KBM-7 (cell line): ENCODE results near the gene IGDCC3.

Experiments
- DNase-seq: peaks from one replicate; pipeline ENCODE4 v3.0.0-alpha.2; 2015
- in situ Hi-C: fragments of 300-500 bp; cut with MboI; formaldehyde crosslinking; loops from 2 replicates; pipeline ENCODE4 v1.14.3; 2020; ENCODE audit warnings: low sequenced_read_pairs, low pct_unique_long_range_greater_than_20kb, mixed read lengths

IGDCC3 gene

DNA sequence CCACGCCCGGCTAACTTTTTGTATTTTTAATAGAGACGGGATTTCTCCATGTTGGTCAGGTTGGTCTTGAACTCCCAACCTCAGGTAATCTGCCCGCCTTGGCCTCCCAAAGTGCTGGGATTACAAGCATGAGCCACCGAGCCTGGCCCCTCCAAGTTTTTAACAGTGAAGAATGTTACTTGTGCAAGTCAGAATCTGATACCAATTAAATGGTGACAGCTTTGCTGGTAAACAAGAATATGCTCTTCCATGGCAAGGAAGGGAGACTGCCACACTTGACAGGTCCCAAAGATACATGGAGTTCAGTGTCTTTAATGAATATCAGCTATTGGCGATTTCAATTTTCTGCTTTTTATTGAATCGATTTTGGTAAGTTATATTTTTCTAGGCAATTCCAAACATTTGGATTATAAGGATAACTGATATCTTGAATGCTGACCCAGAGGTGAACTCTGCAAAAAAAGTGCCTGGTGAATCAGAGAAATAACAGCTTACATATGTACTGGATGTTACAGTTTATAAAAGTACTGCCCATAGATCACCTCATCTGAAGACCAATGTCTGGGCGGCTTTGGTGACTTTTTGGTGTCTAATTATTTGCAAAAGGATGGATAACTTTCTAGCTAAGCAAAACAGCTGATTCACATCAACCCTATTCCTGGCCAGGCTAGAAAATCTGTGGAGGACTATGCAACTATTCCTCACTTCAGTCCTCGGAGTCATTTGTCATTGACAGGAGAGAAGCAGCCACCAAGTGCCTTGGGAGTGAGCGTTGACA is 92.3 kb downstream of the IGDCC3 start:
- in situ Hi-C loops, result no loop called here
- DNase-seq, result no peak

- in situ Hi-C loops, result loop anchor here (10.0 kb wide), 1 partner anchor 74 kb away; no protein-coding TSS in a partner anchor
- DNase-seq, result no peak
Observed at GRCh38 chr15:65278480-65278879, 99.3 kb downstream of the IGDCC3 start.
